KMS-11 (cell line): ENCODE results near the gene AP2A2.

Experiments used
- H2AFZ ChIP-seq: fragments of 200-600 bp; sonication (generic); 2 replicates; pipeline ENCODE4 v1.6.1; 2016; ENCODE audit warnings: antibody characterized with exemption, mixed run types, low read depth
- H3K27ac ChIP-seq: fragments of 200-600 bp; sonication (generic); 2 replicates; pipeline ENCODE4 v1.6.1; 2016; ENCODE audit warnings: mild to moderate bottlenecking, mixed run types
- H3K27me3 ChIP-seq: fragments of 200-600 bp; sonication (generic); 2 replicates; pipeline ENCODE4 v1.6.1; 2017; ENCODE audit warnings: mild to moderate bottlenecking, low read depth, mixed run types, moderate library complexity; ENCODE audit not compliant: insufficient read depth
- H3K36me3 ChIP-seq: fragments of 200-600 bp; sonication (generic); 2 replicates; pipeline ENCODE4 v1.6.1; 2017; ENCODE audit warnings: mild to moderate bottlenecking, mixed run types; ENCODE audit not compliant: insufficient read depth
- H3K4me1 ChIP-seq: fragments of 200-600 bp; sonication (generic); 2 replicates; pipeline ENCODE4 v1.6.1; 2016; ENCODE audit warnings: mild to moderate bottlenecking, low read depth, mixed run types; ENCODE audit not compliant: poor library complexity, severe bottlenecking
- H3K4me2 ChIP-seq: fragments of 200-600 bp; sonication (generic); 2 replicates; pipeline ENCODE4 v1.7.0; 2016; ENCODE audit warnings: mild to moderate bottlenecking, mixed run types
- H3K4me3 ChIP-seq: fragments of 200-600 bp; sonication (generic); IDR thresholded peaks from 2 replicates; pipeline ENCODE4 v1.6.1; 2017; ENCODE audit warnings: low read depth, low read length, mixed read lengths; ENCODE audit not compliant: insufficient read depth
- H3K79me2 ChIP-seq: fragments of 200-600 bp; sonication (generic); 2 replicates; pipeline ENCODE4 v1.6.1; 2016; ENCODE audit warnings: low read depth, mixed run types; ENCODE audit not compliant: insufficient read depth
- H3K9ac ChIP-seq: fragments of 200-600 bp; sonication (generic); 2 replicates; pipeline ENCODE4 v1.6.1; 2016; ENCODE audit warnings: mild to moderate bottlenecking, mixed run types
- H4K20me1 ChIP-seq: fragments of 200-600 bp; sonication (generic); 2 replicates; pipeline ENCODE4 v1.6.1; 2016; ENCODE audit warnings: mild to moderate bottlenecking, mixed run types; ENCODE audit not compliant: insufficient read depth
- CTCF ChIP-seq: fragments of 200-600 bp; sonication (generic); conservative IDR thresholded peaks from 2 replicates; pipeline ENCODE4 v1.6.1; 2017; ENCODE audit warnings: low read depth, mild to moderate bottlenecking, antibody characterized with exemption, low read length, moderate library complexity, mixed read lengths

The AP2A2 gene

DNA sequence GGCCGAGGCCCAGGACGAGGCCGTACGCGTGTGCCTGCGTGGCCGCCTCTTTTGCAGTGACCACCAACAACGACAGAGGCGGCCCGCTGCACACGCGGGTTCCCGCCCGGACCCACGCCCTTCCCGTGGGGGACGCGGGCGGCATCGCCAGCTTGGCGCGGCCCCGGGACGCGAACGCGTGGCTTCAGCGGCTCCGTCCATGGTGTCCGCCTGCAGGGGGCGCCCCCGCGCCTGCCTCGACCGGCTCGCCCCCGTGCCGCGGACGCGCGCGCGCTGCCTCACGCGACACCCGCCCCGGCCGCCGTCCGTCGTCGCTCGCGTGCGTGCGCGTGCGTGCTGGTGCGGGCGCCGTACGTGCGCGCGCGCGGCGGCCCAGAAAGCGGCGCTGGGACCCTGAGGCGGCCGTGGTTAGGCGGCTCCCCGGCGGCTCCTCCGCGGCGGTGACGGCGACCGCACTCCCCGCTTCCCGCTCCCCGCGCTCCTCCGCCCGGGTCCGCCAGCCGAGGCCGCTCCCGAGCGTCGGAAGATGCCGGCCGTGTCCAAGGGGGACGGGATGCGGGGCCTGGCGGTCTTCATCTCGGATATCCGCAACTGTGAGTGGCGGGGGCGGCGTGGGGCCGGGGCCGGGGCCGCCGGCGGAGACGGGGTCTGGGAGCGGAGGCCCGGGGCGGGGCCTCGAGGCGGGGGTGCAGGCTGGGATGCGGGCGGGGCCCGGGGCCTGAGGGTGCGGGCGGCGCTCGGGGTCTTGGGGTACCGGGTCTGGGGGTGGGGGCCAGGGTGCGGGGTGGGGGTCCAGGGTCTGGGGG, at the start of gene AP2A2:
Gene AP2A2, plus strand, starts transcription at position 375 of the 806 bp plus-strand sequence. Its CDS starts 152 bp downstream, at position 527.
- H3K79me2 ChIP-seq, result peaks cover 40% of the 10 kb centered on the region
- no peaks in the 10 kb centered on the region for H3K36me3 ChIP-seq
- peak within 1 kb of the TSS; percentile 93 for H3K4me2 ChIP-seq
- 0 out of 2 replicates have a peak, but pooled peaks cover 3% of the 10 kb centered on the region for H4K20me1 ChIP-seq
- peaks cover 33% of the 10 kb centered on the region for H3K4me1 ChIP-seq
- H2AFZ ChIP-seq, result peak within 1 kb of the TSS; percentile 34; the same call in 1 of the 2 replicates
- no peaks in the 10 kb centered on the region for H3K27me3 ChIP-seq
- H3K9ac ChIP-seq, result peak within 1 kb of the TSS; percentile 56; the same call in 1 of the 2 replicates
- no peak within 1 kb of the TSS for H3K4me3 ChIP-seq
- TF ChIP-seq CTCF, result peak; percentile 52; the same call in 1 of the 2 replicates
- peak within 1 kb of the TSS; percentile 30; the same call in 1 of the 2 replicates for H3K27ac ChIP-seq

DNA sequence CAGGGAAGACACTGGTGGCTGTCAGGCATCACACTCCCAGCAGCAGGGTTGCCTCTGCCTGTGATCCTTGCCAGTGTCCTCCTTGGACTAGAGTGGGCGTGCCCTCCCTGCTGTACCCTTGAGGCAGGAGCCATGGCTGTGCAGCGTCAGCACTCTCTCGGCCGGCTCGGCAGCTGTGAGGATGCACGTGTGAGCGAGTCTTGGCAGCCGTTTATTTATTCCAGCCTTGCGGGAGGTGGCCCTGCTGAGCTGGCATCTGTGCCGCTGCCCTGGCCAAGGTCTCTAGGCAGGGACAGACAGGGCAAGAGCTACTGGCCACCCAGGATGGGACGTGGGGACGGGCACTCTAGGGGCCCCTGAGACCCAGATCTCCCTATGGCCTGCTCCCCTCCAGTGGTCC, 49.1 kb upstream of the AP2A2 start:
- H3K36me3 ChIP-seq, result no peaks in the 10 kb centered on the region
- H4K20me1 ChIP-seq, result no peaks in the 10 kb centered on the region
- H3K79me2 ChIP-seq, result no peaks in the 10 kb centered on the region
- no peak overlapping the region for H2AFZ ChIP-seq
- H3K4me2 ChIP-seq, result no peak overlapping the region
- peaks cover 4% of the 10 kb centered on the region for H3K4me1 ChIP-seq
- H3K4me3 ChIP-seq, result no peak overlapping the region
- H3K9ac ChIP-seq, result no peak overlapping the region
- TF ChIP-seq CTCF, result no peak
- no peaks in the 10 kb centered on the region for H3K27me3 ChIP-seq
- H3K27ac ChIP-seq, result no peak overlapping the region

DNA sequence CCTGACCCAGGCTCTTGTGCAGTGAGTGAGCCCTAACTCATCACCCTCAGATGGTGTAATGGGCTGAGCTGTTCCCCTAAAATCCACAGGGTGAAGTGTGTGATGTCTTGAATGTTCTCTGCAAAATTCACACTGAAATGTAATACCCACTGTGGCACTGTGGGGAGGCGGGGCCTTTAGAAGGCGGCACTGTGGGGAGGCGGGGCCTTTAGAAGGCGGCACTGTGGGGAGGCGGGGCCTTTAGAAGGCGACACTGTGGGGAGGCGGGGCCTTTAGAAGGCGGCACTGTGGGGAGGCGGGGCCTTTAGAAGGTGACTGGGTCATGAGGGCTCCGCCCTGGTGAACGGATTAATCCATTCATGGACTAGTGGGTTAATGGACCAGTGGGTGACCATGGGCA, 48.1 kb upstream of the AP2A2 start:
- TF ChIP-seq CTCF, result no peak
- H3K4me1 ChIP-seq, result peaks cover 4% of the 10 kb centered on the region
- H4K20me1 ChIP-seq, result no peaks in the 10 kb centered on the region
- H3K4me2 ChIP-seq, result no peak overlapping the region
- no peaks in the 10 kb centered on the region for H3K79me2 ChIP-seq
- H3K4me3 ChIP-seq, result no peak overlapping the region
- H2AFZ ChIP-seq, result no peak overlapping the region
- H3K27me3 ChIP-seq, result no peaks in the 10 kb centered on the region
- H3K36me3 ChIP-seq, result no peaks in the 10 kb centered on the region
- H3K9ac ChIP-seq, result no peak overlapping the region
- no peak overlapping the region for H3K27ac ChIP-seq

DNA sequence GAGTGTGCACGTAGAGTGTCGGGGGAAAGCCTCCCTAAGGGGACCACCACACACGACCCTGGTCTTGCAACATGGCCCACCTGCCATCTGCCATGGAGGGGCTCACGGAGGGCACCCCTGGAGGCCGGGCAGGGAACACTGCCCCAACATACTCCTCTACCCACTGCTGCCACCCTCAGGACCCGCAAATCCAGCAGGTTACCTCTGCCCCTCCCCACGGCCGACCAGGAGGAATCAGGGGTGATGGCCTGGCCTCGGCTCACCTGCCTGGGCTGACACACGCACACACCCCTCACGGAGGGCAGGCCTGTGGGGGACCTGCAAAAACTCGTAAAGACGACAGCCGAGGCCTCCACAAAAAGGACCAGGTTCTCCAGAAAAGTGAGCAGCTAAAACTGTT, 45.2 kb upstream of the AP2A2 start:
- H3K4me1 ChIP-seq, result peaks cover 4% of the 10 kb centered on the region
- TF ChIP-seq CTCF, result no peak
- H3K4me2 ChIP-seq, result no peak overlapping the region

More for the DNA sequence above, 45.2 kb upstream of the AP2A2 start:
- no peak overlapping the region for H3K4me3 ChIP-seq
- H3K27ac ChIP-seq, result no peak overlapping the region
- H3K9ac ChIP-seq, result no peak overlapping the region
- H3K79me2 ChIP-seq, result no peaks in the 10 kb centered on the region
- no peak overlapping the region for H2AFZ ChIP-seq
- H4K20me1 ChIP-seq, result no peaks in the 10 kb centered on the region
- no peaks in the 10 kb centered on the region for H3K36me3 ChIP-seq
- H3K27me3 ChIP-seq, result no peaks in the 10 kb centered on the region
